GM12872 (cell line): Measurements from ENCODE around the gene ATP2A2.

ENCODE experiments used
- CTCF ChIP-seq: IDR thresholded peaks from 3 replicates; pipeline ENCODE4 v1.5.1; 2011; ENCODE audit warnings: low read depth, mild to moderate bottlenecking, low read length, moderate library complexity; ENCODE audit not compliant: insufficient read depth

Gene ATP2A2

GRCh38 chr12:110244829-110245228 is 36.2 kb upstream of the ATP2A2 start:
- TF ChIP-seq CTCF = no peak

- TF ChIP-seq CTCF = peak; percentile 78
These were observed 35.7 kb upstream of the ATP2A2 start for GRCh38 chr12:110245369-110245772.

DNA sequence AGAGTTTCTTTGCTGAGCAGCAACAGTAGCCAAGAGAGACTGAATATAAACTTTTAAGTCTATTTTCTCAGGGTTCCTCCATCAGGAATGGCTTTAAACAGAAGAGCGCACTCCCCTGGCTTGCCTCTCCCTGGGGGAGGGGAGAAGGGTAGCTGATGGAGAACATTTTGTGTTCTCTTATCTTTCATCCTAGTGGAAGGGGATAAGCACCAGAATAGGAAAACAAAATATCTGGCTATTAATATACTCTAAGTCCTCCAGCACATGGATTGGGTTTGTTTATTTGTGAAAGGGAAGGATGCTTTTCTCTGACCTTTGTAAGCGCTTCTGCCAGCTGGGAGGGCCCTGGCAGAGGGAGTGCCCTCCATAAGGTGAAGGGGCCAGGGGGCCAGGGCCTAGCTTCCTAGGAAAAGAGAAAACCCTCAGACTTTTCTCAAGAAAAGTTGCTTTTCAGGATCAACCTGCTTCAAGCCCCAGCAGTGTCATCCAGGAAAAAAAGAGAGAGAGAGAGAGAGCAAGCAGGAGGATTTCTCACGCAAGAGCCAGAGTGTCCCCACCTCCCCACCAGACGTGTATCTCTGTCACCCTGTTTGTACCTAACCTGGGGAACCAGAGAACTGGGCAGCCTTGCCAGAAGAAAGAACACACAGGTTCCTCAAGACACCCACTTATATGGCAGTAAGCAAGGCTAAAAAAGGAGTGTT is 34.3 kb upstream of the ATP2A2 start:
- no peak for TF ChIP-seq CTCF

DNA sequence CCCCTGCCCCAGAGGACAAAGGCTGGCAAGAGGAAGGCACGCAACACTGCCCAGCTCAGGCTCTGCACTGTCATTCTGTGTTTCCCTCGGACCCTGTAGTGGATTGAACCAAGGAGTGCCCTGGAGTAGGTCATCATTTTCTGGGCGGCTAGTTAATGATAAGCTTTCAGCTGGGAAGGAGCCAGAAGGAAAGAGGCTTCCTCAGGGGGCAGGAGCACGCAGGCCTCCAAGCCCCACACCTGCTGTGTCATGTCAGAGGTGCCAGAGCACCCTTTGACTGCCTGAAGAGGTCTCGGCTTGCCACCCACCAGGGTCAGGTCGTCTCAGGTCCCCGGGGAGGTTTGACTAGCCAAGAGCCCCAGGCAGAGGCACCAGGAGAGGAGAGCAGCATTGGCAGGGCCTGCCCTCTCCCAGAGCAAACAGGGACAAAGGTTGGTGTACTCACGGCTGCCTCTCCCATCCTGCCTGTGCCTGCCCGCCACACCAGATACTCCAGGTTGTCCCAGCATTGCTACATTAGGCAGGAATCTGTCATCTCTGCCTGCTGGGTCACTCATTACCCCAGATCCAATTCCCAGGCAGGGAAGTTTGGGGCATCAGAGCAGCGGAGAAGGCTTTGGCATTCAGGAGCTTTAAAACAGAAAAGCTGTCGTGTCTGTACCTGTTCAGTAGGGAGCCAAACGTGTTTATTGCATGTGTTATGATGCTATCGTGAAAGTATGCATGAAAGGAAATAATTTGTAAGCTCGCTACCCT is 33.5 kb upstream of the ATP2A2 start:
- TF ChIP-seq CTCF = no peak

DNA sequence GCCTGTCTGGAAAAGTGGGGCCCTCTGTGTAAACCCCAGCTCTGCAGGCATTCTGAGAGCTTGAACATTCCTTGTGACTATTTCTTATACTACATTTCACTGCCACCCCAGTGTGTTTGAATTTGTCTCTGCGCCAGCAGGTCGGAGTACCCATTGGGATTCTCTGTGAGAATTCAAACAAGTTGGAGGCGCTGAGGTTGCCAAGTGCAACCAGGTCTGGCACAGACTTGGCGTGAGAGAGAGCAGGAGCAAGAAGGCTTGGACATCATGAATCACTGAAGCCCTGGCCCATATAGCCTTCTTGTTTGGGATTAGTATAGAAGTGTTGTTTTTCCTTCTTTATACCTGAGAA is 33.0 kb upstream of the ATP2A2 start:
- TF ChIP-seq CTCF = no peak

DNA sequence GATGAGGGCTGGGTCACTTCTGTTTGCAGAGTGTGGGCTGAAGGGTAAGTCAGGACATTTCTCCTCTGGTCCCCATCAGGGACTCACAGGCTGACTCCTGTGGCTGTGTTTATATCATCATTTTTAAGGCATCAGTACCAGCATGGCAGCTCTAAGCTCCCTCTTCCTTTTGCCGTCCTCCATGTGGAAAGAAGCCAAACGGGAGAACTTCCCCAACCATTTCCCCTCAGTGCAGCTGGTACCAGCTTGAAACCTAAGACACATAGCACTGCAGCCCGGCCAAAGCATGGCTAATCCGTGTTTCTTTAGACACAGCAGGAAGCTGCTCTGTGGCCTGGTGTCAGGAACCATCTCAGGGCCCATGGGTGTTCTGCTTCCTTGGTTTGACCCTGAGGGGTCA is 31.9 kb upstream of the ATP2A2 start:
- TF ChIP-seq CTCF = no peak

- TF ChIP-seq CTCF = no peak
These were observed 31.3 kb upstream of the ATP2A2 start for GRCh38 chr12:110249716-110250225.
